IMR-90 (cell line): Measurements from ENCODE around the gene CASK.

ENCODE experiments used
- CEBPB ChIP-seq: IDR thresholded peaks from 2 replicates; pipeline ENCODE4 v1.6.1; 2012; ENCODE audit warnings: low read depth, low read length, improper control_type of control experiment
- CHD1 ChIP-seq: IDR thresholded peaks from 2 replicates; pipeline ENCODE4 v1.6.1; 2012; ENCODE audit warnings: low read depth, low read length, improper control_type of control experiment
- MAFK ChIP-seq: IDR thresholded peaks from 2 replicates; pipeline ENCODE4 v1.6.1; 2012; ENCODE audit warnings: low read depth, low read length, improper control_type of control experiment
- MXI1 ChIP-seq: IDR thresholded peaks from 2 replicates; pipeline ENCODE4 v1.6.1; 2012; ENCODE audit warnings: low read depth, mild to moderate bottlenecking, low read length, moderate library complexity, borderline replicate concordance
- POLR2A ChIP-seq: IDR thresholded peaks from 2 replicates; pipeline ENCODE4 v1.6.1; 2012; ENCODE audit warnings: mild to moderate bottlenecking, low read depth, low read length
- RAD21 ChIP-seq: IDR thresholded peaks from 2 replicates; pipeline ENCODE4 v1.6.1; 2012; ENCODE audit warnings: low read length, improper control_type of control experiment
- RFX5 ChIP-seq: IDR thresholded peaks from 2 replicates; pipeline ENCODE4 v1.8.0; 2012; ENCODE audit warnings: low read depth, mild to moderate bottlenecking, low read length, moderate library complexity
- SMC3 ChIP-seq: fragments of 150-350 bp; IDR thresholded peaks from 2 replicates; pipeline ENCODE4 v1.6.1; 2016; ENCODE audit warnings: low read depth, mild to moderate bottlenecking, antibody characterized with exemption, low read length, moderate library complexity
- USF2 ChIP-seq: fragments of 150-350 bp; IDR thresholded peaks from 2 replicates; pipeline ENCODE4 v1.6.1; 2017; ENCODE audit warnings: mild to moderate bottlenecking, antibody characterized with exemption, low read length, low read depth
- TF ChIP-seq, protein P1 (sequence below): conservative IDR thresholded peaks from 2 replicates; pipeline ENCODE4 v1.5.1; 2012; ENCODE audit warnings: mild to moderate bottlenecking, low read depth, low read length, improper control_type of control experiment

- TF ChIP-seq, protein P1, sequence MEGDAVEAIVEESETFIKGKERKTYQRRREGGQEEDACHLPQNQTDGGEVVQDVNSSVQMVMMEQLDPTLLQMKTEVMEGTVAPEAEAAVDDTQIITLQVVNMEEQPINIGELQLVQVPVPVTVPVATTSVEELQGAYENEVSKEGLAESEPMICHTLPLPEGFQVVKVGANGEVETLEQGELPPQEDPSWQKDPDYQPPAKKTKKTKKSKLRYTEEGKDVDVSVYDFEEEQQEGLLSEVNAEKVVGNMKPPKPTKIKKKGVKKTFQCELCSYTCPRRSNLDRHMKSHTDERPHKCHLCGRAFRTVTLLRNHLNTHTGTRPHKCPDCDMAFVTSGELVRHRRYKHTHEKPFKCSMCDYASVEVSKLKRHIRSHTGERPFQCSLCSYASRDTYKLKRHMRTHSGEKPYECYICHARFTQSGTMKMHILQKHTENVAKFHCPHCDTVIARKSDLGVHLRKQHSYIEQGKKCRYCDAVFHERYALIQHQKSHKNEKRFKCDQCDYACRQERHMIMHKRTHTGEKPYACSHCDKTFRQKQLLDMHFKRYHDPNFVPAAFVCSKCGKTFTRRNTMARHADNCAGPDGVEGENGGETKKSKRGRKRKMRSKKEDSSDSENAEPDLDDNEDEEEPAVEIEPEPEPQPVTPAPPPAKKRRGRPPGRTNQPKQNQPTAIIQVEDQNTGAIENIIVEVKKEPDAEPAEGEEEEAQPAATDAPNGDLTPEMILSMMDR, result no peak
- TF ChIP-seq USF2 (no peak), CEBPB (no peak), RFX5 (no peak), SMC3 (no peak), MXI1 (no peak), POLR2A (no peak), RAD21 (no peak), CHD1 (no peak), MAFK (no peak)
These were observed 411.0 kb downstream of the CASK start for GRCh38 chrX:41512394-41512793.
